ENCODE results near the gene MITD1. TPM values are rescaled to one million over a fixed set of nuclear protein-coding genes. Genes with fewer than 3 reads are reported as not detected.

MITD1 gene
- total and polyA plus RNA-seq, 2 of the 8 experiments (the other 6 are each of a cell fraction or from before 2014, with no cell fraction given) = 15.2 to 31.7 TPM

- Histone ChIP-seq H3K27ac (ENCODE audit: low read depth, low read length) (no peak overlapping the region), H3K4me3 (ENCODE audit: extremely low read depth in 1 of 4, insufficient read depth in 2 of 4, low read depth in 3 of 4, low read length in 4 of 4) (no peak overlapping the region), H3K9me3 (ENCODE audit: insufficient read depth in 2 of 2, low read depth in 1 of 2, low read length in 1 of 2) (no peaks in the 10 kb centered on the region), H2BK5ac (ENCODE audit: low read depth, low read length) (no peak overlapping the region), H3K18ac (ENCODE audit: extremely low read depth, low read length) (no peak overlapping the region), H3K14ac (ENCODE audit: insufficient read length) (no peak overlapping the region), H4K8ac (ENCODE audit: extremely low read depth, insufficient read depth, low read length) (no peak overlapping the region), H3K9ac (replicated peaks in 1 of 4; ENCODE audit: extremely low read depth in 1 of 4, low read depth in 3 of 4, low read length in 3 of 4) (no peak overlapping the region), H2BK20ac (ENCODE audit: low read length) (no peak overlapping the region), H3K23ac (ENCODE audit: insufficient read length) (no peak overlapping the region), H4K91ac (replicated peaks; ENCODE audit: insufficient read length, low read length) (no peak overlapping the region), H2BK12ac (ENCODE audit: low read depth, low read length) (no peak overlapping the region), H3K4me2 (ENCODE audit: insufficient read depth in 1 of 2, low read depth in 2 of 2, low read length in 2 of 2) (no peak overlapping the region), H3K4me1 (replicated peaks in 1 of 4; ENCODE audit: control insufficient read depth in 3 of 4, insufficient read depth in 4 of 4, low read length in 3 of 4) (no peaks in the 10 kb centered on the region), H3K4ac (replicated peaks; ENCODE audit: insufficient read length, low read depth, low read length) (no peak overlapping the region), H3K23me2 (ENCODE audit: low read depth, low read length) (0 out of 2 replicates have a peak, but pooled peaks cover 1% of the 10 kb centered on the region), H2BK15ac (ENCODE audit: low read length) (no peak overlapping the region), H3K27me3 (replicated peaks in 1 of 4; ENCODE audit: control insufficient read depth in 3 of 4, extremely low read depth in 1 of 4, insufficient read depth in 3 of 4, low read length in 3 of 4) (no peaks in the 10 kb centered on the region), H3K56ac (replicated peaks; ENCODE audit: insufficient read length, low read depth, low read length) (no peak overlapping the region), H2AFZ (ENCODE audit: low read length) (no peak overlapping the region), H3K79me2 (ENCODE audit: control insufficient read depth in 1 of 2, insufficient read depth in 2 of 2, low read length in 2 of 2) (peaks cover 3 to 58% of the 10 kb centered on the region in 2 experiments; a peak in 3 of 4 replicates), H4K20me1 (replicated peaks in 1 of 2; ENCODE audit: control insufficient read depth in 1 of 2, insufficient read depth in 2 of 2, low read length in 2 of 2) (peaks cover 0 to 1% of the 10 kb centered on the region in 2 experiments), H4K5ac (ENCODE audit: insufficient read length, low read depth, low read length) (no peak overlapping the region), H3K36me3 (ENCODE audit: control insufficient read depth in 2 of 4, insufficient read depth in 4 of 4, low read length in 3 of 4) (peaks cover 0 to 32% (median 13%) of the 10 kb centered on the region in 4 experiments; a peak in 3 of 8 replicates), H3K79me1 (ENCODE audit: low read depth, low read length) (no peaks in the 10 kb centered on the region), H2AK5ac (ENCODE audit: low read depth, low read length) (no peak overlapping the region), H2BK120ac (replicated peaks; ENCODE audit: low read depth, low read length) (no peak overlapping the region)
- WGBS, 2 experiments (ENCODE audit: extremely low coverage in 1 of 2, insufficient coverage in 1 of 2, insufficient read length in 1 of 2, insufficient replicate concordance in 2 of 2, low coverage in 1 of 2, low lambda C conversion rate in 2 of 2, missing lambda C conversion rate in 1 of 2) = 90% methylated on average over 3 of the region's 3 CpGs; no CpG with 5 or more reads in 1 of the 2 experiments
- POLR2A ChIA-PET (ENCODE audit: partially characterized antibody) = interaction anchor here (1.5 kb wide), 1 partner anchor 9 kb away, joined by 3 read pairs; no protein-coding TSS in a partner anchor
- CTCF ChIA-PET (ENCODE audit: partially characterized antibody) = no interaction called here
- FAIRE-seq (no peak), DNase-seq (ENCODE audit: low read depth in 1 of 2, low spot score in 2 of 2) (no peak)
Measured at GRCh38 chr2:99188357-99188756, 7.5 kb upstream of the MITD1 start.
